HUDEP-2 (cell line): ENCODE measurements around the gene TBX4.
"Not testable (repeated sequence)": the region's sequence is repeated elsewhere in the genome, so short reads cannot be mapped to it uniquely, and the experiment has no call there.

Experiments used
- DNase-seq, 76 experiments: peaks; one replicate each; lab custom pipeline; 2025; ENCODE audit not compliant: unreplicated experiment in 76 of 76; lab: John Stamatoyannopoulos, UW

The TBX4 gene

GRCh38 chr17:61480414-61480807 lies 28.2 kb downstream of the TBX4 start:
- no peak for DNase-seq

DNA sequence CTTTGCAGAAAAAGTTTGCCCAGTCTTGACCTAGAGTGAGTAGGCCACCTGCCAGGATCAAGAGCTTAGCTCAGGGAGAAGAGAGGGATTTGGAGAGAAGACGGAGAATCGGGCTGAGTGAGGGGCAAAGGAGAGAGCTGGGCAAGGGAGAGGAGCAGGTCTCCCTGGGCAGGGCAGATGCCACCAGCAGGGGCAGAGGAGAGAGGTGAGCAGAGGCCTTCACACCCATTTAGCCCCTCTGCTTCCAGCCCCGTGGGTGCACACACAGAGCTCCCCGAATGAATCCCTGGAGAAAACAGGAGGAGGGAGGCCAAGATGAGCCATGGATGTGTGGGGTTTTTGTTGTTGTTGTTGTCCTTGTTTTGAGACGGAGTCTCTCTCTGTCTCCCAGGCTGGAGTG lies 29.2 kb downstream of the TBX4 start:
- no peak for DNase-seq

- DNase-seq = no peak
Measured at GRCh38 chr17:61482467-61482866, 30.2 kb downstream of the TBX4 start.

- no peak for DNase-seq
Measured at GRCh38 chr17:61483778-61484116, 31.5 kb downstream of the TBX4 start.

DNA sequence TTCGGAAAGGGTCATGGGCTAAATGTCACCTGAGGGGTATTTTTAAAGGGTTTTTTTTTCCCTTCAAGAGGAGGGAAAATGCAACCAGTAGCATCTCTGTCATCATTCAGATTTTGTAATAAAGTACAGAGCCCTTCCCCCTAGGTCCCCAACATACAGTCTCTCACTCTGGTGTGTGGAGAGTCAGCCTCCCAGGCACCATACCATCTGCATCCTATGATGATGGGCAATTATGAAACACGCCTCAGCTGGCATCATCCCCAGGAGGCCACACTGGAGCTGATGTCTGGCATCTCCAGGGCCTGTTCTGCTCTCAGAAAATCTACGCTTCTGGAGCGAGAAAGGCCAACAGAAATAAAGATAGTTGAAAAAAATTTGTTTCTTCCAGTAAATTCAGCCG lies 32.0 kb downstream of the TBX4 start:
- no peak for DNase-seq

GRCh38 chr17:61485067-61485775 lies 33.0 kb downstream of the TBX4 start:
- DNase-seq = no peak

GRCh38 chr17:61486135-61487120 lies 34.2 kb downstream of the TBX4 start:
- DNase-seq = no peak

DNA sequence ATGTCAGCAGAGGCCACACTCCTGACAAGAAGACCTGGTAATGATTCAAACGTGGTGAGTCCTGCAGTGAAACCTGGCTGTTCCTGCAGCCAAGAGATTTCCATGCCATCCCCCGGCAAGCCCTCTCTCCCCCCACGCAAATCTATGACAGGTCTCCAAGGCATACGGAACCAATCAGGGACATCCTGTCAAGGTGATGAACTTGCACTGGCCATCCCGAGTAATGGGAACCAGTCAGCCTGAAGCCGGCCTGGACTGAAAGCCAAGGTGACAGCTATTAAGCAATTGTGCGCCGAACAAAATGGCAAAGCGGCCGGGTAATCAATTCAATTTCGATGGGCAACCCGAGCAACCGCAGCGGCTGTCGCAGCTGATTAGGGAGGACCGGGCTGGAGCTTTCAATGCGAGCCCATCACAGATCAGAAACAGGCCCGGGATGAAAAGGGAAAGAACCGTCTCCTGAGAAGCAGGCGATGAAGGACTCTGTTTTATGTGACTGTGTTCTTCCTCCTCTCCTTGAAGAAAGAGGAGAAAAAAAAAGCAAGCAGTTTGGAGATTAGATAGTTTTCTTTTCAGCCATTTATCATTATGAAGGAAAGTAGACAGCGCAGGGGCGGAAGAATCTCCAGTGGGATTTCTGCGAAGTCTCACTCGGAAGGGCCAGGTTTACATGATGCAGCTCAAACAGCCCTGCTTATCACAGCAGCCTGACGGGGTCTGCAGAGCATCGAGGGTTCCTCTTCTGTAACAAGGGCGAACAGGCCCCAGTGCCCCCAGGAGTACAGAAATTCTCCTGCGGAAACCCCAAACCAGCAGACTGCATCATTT lies 35.2 kb downstream of the TBX4 start:
- no peak for DNase-seq

DNA sequence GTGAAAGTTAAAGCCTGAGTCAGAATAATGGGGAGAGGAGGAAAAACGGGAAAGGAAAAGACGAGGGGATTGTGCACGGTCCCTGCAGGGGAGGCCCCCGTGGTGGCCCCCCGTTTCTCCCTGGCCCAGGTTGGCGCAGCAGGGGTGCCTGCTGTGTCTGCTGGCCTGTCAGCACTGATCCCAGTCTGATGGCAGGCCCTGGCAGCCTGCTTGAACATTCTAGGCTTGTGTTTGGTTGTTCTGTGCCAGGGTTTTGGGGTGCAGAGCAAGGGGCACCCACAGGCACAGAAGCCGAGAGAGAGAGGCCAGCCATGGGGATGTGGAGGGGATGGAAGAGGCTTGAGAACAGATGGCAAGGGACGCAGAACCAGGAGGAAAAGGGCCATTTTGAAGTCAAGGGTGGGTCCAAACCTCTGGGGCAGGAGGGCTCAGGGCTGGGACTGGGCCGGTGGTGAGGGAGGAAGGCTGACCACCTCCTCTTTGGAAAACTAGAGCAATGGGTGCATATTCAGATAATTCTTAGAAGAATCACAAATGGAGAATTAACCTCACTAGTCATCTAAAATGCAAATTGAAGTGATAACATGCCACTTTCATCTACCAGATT lies 35.9 kb downstream of the TBX4 start:
- no peak for DNase-seq

DNA sequence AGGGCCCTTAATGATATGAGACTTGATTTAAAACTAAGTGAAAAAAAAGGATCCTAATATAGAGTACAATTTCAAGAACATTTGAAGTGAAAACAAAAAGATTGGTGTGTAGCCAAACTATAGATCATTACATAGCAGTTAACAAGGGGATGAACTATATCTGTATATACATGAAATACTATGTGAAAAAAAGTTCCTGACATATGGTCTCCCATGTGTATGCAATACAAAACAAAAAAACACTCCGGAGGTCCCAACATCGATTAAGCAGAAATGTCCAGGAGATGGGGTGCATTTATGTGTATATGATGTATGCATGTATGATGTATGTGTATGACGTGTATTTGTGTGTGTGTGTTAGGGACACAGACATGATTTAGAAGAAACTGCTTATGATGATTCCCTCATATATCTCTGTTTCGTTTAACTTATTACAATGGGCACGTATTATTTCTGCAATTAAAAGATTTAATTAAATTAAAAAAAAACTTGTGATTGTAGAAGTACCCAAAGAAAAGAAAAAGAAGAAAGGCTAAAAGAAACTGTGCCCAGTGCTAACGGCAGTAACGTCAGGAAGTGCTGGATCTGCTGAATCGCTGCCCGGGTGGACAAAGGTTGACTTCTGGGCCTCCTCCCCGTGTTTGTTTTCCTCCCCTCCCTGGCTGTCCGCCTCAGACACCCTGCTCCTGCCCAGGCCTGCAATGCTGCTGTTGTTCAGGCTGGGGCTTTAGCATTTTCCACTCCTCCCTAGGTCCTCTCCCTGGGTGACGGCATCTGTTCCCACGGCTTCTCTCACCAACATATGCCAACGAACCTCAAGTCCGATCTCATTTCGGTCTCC lies 36.9 kb downstream of the TBX4 start:
- DNase-seq = no peak

- no peak for DNase-seq
Measured at GRCh38 chr17:61489719-61490490, 37.7 kb downstream of the TBX4 start.

- DNase-seq = no peak
Measured at GRCh38 chr17:61490540-61490975, 38.3 kb downstream of the TBX4 start.

DNA sequence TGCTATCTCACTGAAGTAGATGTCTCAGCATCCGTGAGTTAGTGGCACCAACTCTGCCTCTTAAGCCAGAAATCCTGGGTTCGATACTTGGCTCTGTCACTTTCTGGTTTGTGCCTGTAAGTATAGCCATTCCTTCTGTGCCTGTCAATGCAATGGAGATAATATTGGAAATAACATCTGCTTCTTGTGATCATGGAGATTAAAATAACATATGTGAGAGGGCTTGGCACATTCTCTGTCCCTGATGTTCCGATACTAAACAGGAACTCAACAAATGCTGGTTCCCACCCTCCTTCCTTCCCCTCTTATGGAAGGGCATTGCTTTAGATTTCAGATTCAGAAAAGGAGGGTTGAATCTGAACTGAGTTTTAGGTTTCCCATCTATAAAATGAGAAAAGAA lies 39.8 kb downstream of the TBX4 start:
- no peak for DNase-seq

DNA sequence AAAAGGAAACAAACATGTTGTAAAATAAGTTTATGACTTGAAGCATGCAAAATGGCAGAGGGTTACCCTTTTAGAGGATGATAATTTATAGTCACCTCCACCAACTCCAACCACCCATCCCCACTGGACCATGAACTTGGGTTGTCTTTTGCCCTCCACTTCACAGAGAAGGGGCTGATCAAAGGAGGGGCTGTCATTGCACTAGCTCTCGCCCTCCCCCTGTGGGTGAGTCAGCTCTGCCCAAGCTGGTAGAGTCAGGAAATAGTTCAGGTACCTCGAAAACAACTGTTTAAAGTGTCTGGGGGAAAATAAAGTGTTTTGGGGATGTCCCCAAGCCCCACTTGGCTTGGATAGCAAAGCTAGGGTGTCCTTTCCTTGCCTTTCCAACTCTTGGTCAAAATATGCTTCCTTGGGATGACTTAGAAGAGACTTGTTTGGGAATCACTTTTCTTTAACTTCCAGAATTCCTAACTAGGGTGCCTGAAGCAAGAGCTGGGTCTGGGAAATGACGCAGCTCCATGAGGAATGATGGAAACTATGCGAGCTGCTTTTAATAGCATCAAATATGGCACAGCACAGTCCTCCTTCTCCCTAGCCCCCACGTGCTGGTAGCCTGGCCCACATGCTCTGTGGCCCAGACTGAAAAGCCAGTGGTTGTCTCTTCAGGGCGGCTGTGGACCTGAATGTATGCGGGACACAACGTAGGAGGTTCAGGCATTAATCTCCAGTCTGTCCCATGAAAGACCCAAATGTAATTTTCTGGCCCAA lies 40.7 kb downstream of the TBX4 start:
- no peak for DNase-seq

GRCh38 chr17:61493830-61494324 lies 41.7 kb downstream of the TBX4 start:
- DNase-seq = not testable (repeated sequence)

DNA sequence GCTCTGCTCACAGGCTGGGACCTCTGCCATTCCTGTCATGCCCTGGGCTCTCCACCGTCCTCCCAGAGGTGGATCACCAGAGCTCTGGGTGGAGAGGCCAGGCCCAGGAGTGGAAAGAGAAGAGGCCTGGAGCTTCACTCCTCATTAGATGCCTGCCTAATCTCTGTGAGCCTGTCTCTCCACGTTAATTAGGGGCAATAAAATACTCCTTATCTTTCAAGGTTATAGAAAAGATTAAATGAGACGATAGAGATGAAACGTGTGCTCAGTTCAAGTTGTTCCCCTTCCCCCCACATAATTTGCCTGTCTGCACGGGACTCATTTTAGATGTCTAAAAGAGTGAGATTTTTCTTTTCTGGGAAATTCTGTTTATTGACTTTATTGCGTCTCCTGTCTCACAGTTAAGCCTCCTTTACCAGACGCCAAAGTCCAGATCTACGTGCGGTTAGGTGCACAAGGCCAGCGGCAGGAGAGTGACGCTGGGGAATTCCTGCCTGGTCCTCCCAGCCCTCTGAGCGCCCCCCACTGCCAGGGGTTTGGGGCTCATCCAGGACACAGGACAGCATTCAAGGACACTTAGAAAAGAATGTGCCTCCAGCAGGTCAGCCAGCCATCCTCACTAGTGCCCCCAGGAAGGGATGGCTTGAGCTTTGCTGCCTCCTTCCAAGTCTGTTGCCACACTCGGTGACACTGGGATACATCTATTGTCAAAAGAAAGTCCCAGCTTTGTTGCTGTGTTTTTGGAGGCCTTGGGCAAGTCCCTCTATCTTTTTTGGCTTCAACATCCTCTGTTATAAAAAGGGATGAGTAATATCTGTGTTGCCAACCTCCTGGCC lies 42.3 kb downstream of the TBX4 start:
- DNase-seq = no peak

GRCh38 chr17:61495161-61495857 lies 43.1 kb downstream of the TBX4 start:
- DNase-seq = no peak
